ENCODE measurements around the gene LRRC74A.

The LRRC74A gene

DNA sequence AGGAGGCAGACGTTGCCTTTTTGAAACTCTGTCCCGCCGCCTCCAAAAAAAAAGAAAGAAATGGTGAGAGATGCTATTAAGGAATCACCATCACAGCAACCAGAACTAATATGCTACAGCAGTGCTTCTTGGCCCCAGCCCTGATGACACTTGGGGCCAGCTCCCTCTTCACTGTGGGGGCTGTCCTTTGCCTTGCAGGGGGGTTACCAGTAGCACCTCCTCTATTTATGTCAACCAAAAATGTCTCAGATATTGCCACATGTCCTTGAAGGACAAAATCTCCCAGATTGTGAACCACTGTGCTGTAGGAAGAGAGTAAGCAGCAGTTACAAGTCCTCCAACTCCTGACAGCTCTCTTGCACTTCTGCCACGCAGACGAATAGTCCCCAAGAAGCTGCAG, 76.4 kb downstream of the LRRC74A start:
- no peak for TF ChIP-seq EZH2phosphoT487 (IDR thresholded peaks at IDR 0.05; ENCODE audit: borderline replicate concordance, low read length)
- TF ChIP-seq, protein P1, sequence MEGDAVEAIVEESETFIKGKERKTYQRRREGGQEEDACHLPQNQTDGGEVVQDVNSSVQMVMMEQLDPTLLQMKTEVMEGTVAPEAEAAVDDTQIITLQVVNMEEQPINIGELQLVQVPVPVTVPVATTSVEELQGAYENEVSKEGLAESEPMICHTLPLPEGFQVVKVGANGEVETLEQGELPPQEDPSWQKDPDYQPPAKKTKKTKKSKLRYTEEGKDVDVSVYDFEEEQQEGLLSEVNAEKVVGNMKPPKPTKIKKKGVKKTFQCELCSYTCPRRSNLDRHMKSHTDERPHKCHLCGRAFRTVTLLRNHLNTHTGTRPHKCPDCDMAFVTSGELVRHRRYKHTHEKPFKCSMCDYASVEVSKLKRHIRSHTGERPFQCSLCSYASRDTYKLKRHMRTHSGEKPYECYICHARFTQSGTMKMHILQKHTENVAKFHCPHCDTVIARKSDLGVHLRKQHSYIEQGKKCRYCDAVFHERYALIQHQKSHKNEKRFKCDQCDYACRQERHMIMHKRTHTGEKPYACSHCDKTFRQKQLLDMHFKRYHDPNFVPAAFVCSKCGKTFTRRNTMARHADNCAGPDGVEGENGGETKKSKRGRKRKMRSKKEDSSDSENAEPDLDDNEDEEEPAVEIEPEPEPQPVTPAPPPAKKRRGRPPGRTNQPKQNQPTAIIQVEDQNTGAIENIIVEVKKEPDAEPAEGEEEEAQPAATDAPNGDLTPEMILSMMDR (IDR thresholded peaks at IDR 0.05; ENCODE audit: low read depth, low read length, poor library complexity, severe bottlenecking), result no peak
- no peaks in the 10 kb centered on the region for H3K9me2 ChIP-seq (replicated peaks; ENCODE audit: control insufficient read depth, low read length)
- peaks cover 17% of the 10 kb centered on the region for H3K4me1 ChIP-seq (ENCODE audit: control insufficient read depth, low read length)
- H3K79me2 ChIP-seq (ENCODE audit: control insufficient read depth, low read length), result no peaks in the 10 kb centered on the region
- no peaks in the 10 kb centered on the region for H3K36me3 ChIP-seq (ENCODE audit: control insufficient read depth, low read length)
- peaks cover 19% of the 10 kb centered on the region for H3K27me3 ChIP-seq (ENCODE audit: control insufficient read depth, low read length)
- 0 out of 2 replicates have a peak, but pooled peaks cover 2% of the 10 kb centered on the region for H3F3A ChIP-seq (ENCODE audit: control insufficient read depth, insufficient read depth)
- H4K20me1 ChIP-seq (ENCODE audit: control insufficient read depth, insufficient read depth, low read depth, low read length), result no peaks in the 10 kb centered on the region
- no peak overlapping the region for H3K4me2 ChIP-seq (ENCODE audit: low read length)
- H3K4me3 ChIP-seq (ENCODE audit: low read length), result no peak overlapping the region
- H3K9me3 ChIP-seq (ENCODE audit: control insufficient read depth, insufficient read depth, low read length), result no peaks in the 10 kb centered on the region
- no peak overlapping the region for H3K27ac ChIP-seq (ENCODE audit: low read depth, low read length)

DNA sequence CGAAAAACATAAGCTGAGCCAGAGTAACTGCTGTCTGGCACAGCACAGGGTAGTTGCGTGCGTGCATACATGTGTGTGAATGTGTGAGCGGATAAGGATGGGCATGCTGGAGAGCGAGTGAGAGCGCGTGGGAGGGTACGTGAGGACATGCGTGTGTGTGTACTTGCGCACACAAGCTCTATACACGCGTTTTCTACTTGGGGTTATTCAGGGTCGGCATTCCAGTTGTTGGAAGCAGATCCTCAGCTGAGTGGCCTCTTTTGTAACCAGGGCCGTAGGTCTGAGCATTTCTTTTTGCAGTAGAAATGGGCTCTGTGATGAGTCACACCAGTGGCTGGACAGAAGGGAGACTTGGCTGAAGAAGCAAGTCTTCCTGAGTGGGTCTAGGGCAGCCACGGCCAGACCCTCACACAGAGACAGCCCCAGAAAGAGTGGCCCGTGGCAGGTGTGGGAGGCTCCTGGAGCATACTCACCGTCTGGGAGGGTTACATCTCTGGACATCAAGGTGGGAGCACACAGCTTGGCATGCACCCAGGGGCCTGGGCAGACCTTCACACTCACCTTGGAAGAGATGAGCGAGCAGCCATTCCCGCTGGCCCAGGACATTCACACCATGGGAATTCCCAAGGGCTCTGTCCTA, 78.0 kb downstream of the LRRC74A start:
- Histone ChIP-seq H3K79me2 (ENCODE audit: control insufficient read depth, low read length) (no peaks in the 10 kb centered on the region), H3K4me3 (ENCODE audit: low read length) (peak overlapping the region; percentile 22), H4K20me1 (ENCODE audit: control insufficient read depth, insufficient read depth, low read depth, low read length) (no peaks in the 10 kb centered on the region), H3K4me2 (ENCODE audit: low read length) (peak overlapping the region; percentile 57), H3K4me1 (ENCODE audit: control insufficient read depth, low read length) (peaks cover 25% of the 10 kb centered on the region), H3K27me3 (ENCODE audit: control insufficient read depth, low read length) (peaks cover 21% of the 10 kb centered on the region), H3K9me3 (ENCODE audit: control insufficient read depth, insufficient read depth, low read length) (no peaks in the 10 kb centered on the region), H3K9me2 (replicated peaks; ENCODE audit: control insufficient read depth, low read length) (no peaks in the 10 kb centered on the region), H3K27ac (ENCODE audit: low read depth, low read length) (no peak overlapping the region), H3F3A (ENCODE audit: control insufficient read depth, insufficient read depth) (0 out of 2 replicates have a peak, but pooled peaks cover 2% of the 10 kb centered on the region), H3K36me3 (ENCODE audit: control insufficient read depth, low read length) (no peaks in the 10 kb centered on the region)
- TF ChIP-seq, protein P1 (IDR thresholded peaks at IDR 0.05; ENCODE audit: low read depth, low read length, poor library complexity, severe bottlenecking), result no peak
- no peak for TF ChIP-seq EZH2phosphoT487 (IDR thresholded peaks at IDR 0.05; ENCODE audit: borderline replicate concordance, low read length)

DNA sequence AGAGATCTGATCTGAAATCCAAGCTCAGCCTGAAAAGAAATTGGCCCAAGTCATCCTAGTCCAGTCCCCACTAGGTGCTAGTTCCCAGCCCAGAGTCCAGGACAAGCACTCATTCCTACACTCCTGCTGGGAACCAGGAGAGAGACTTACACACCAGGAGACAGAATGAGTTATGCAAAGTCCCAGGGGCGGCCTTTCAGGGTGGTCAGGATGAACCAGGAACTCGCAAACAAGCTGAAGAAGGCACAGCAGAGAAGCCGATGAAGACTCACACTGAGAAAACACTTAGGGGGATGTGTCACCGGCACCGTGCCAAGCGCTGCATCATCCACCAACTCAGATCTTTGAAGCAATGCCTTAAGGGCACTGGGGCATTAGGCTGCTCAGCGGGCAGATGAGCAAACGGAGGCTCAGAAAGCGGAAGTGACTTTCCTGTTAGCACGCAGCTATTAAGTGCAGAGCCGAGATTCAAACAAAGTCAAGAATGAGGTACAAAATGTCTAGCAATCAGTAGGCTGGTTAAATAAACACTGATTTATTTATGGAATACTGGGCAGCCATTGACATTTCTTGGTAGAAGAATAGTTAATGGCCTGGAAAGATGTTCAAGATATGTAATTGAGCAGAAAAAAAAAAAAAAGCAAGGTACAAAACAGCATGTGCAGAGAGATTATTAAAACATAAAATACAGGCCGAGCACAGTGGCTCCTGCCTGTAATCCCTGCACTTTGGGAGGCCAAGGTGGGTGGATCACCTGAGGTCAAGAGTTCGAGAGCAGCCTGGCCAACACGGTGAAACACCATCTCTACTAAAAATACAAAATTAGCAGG, 78.7 kb downstream of the LRRC74A start:
- Histone ChIP-seq H3K9me2 (replicated peaks; ENCODE audit: control insufficient read depth, low read length) (no peaks in the 10 kb centered on the region), H3K4me2 (ENCODE audit: low read length) (peak overlapping the region; percentile 57), H3K27me3 (ENCODE audit: control insufficient read depth, low read length) (peaks cover 22% of the 10 kb centered on the region), H3F3A (ENCODE audit: control insufficient read depth, insufficient read depth) (0 out of 2 replicates have a peak, but pooled peaks cover 2% of the 10 kb centered on the region), H3K27ac (ENCODE audit: low read depth, low read length) (no peak overlapping the region), H4K20me1 (ENCODE audit: control insufficient read depth, insufficient read depth, low read depth, low read length) (no peaks in the 10 kb centered on the region), H3K79me2 (ENCODE audit: control insufficient read depth, low read length) (no peaks in the 10 kb centered on the region), H3K9me3 (ENCODE audit: control insufficient read depth, insufficient read depth, low read length) (no peaks in the 10 kb centered on the region), H3K4me3 (ENCODE audit: low read length) (peak overlapping the region; percentile 22), H3K36me3 (ENCODE audit: control insufficient read depth, low read length) (no peaks in the 10 kb centered on the region), H3K4me1 (ENCODE audit: control insufficient read depth, low read length) (peaks cover 26% of the 10 kb centered on the region)
- TF ChIP-seq EZH2phosphoT487 (IDR thresholded peaks at IDR 0.05; ENCODE audit: borderline replicate concordance, low read length), result no peak
- TF ChIP-seq, protein P1 (IDR thresholded peaks at IDR 0.05; ENCODE audit: low read depth, low read length, poor library complexity, severe bottlenecking), result no peak

Data from DOHH2 (cell line).